ENCODE results near the gene ATF7. TPM values are rescaled to one million over a fixed set of nuclear protein-coding genes. Genes with fewer than 3 reads are reported as not detected.

ATF7 gene
- total and polyA plus RNA-seq, 2 of the 4 experiments (the other 2 are of a cell fraction): 7.0 to 16.3 TPM

DNA sequence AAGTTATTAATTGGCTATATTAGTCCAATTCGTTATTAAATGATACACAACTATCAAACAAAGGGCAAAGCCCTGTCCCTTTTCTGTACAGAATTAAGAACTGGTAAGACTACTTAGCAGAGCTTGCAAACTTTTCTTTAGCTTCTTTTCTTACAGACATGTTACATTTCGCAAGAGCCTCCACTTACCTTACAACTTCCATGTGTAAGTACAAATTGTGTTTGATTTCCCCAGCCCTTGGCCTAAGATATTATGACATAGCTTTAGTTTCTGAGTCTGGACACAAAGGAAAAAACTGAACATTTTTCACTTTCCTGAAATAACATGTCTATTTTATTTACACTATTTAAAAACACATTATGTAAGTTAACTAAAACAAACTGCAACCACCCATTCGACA is 1.7 kb downstream of the ATF7 start:
- peak overlapping the region; percentile 94 for H3K4me2 ChIP-seq (ENCODE audit: low read depth, low read length)

More for the DNA sequence above, 1.7 kb downstream of the ATF7 start:
- Histone ChIP-seq H3K36me3 (ENCODE audit: control insufficient read depth, insufficient read depth, low read length) (no peaks in the 10 kb centered on the region), H4K91ac (ENCODE audit: insufficient read depth, low read depth, low read length) (no peak overlapping the region), H2AK9ac (replicated peaks; ENCODE audit: low read depth, low read length, poor library complexity) (no peak overlapping the region), H2BK20ac (ENCODE audit: low read depth, low read length) (no peak overlapping the region), H2BK120ac (ENCODE audit: low read depth, low read length) (no peak overlapping the region), H3K4ac (ENCODE audit: low read depth, low read length) (no peak overlapping the region), H3K27me3 (ENCODE audit: control insufficient read depth, insufficient read depth, low read length) (no peaks in the 10 kb centered on the region), H2AFZ (replicated peaks; ENCODE audit: low read length, poor library complexity) (no peak overlapping the region), H2BK5ac (ENCODE audit: low read depth, low read length, poor library complexity, severe bottlenecking) (peak overlapping the region; percentile 22), H3K4me3 (ENCODE audit: insufficient read depth, low read depth, low read length) (peak overlapping the region; percentile 61; the same call in 1 of the 2 replicates), H3K9me3 (ENCODE audit: control insufficient read depth, insufficient read depth, low read length) (no peaks in the 10 kb centered on the region), H2BK15ac (ENCODE audit: low read depth, low read length) (no peak overlapping the region), H3K23ac (ENCODE audit: low read depth, low read length) (no peak overlapping the region), H2AK5ac (ENCODE audit: low read depth, low read length) (no peak overlapping the region), H4K8ac (ENCODE audit: low read depth in 2 of 2, low read length in 2 of 2) (no peak overlapping the region), H3K9me1 (ENCODE audit: insufficient read depth, low read length) (peaks cover 3% of the 10 kb centered on the region; the same call in 1 of the 2 replicates), H3K9ac (ENCODE audit: low read depth, low read length) (no peak overlapping the region), H3K18ac (ENCODE audit: low read depth, low read length) (no peak overlapping the region), H3K79me1 (ENCODE audit: low read depth in 1 of 2, low read length in 2 of 2) (peaks cover 3 to 43% of the 10 kb centered on the region in 2 experiments), H3K56ac (ENCODE audit: extremely low read depth, insufficient read depth, low read length) (no peak overlapping the region; the same call in 1 of the 2 replicates), H3K4me1 (ENCODE audit: control insufficient read depth, insufficient read depth, low read length) (peaks cover 4% of the 10 kb centered on the region), H4K20me1 (ENCODE audit: insufficient read depth, low read length) (peaks cover 15% of the 10 kb centered on the region), H3K27ac (ENCODE audit: insufficient read depth, low read length) (no peak overlapping the region), H4K5ac (ENCODE audit: low read depth, low read length) (no peak overlapping the region), H3K14ac (replicated peaks; ENCODE audit: low read depth, low read length) (0 out of 2 replicates have a peak overlapping the region, but pooled peaks have one; percentile 11)
- ATAC-seq (ENCODE audit: low read depth) (no peak), DNase-seq (peak; percentile 54)
- CTCF ChIA-PET: interaction anchor here (0.5 to 1.0 kb wide), 3 partner anchors 9 to 81 kb away, joined by 3 read pairs; no protein-coding TSS in a partner anchor
- BruUV-seq (replicated peaks): no TSS peak
- in situ Hi-C loops (cut with MboI; ENCODE audit: low sequenced_read_pairs) (no loop called here), dilution Hi-C loops (cut with HindIII; ENCODE audit: low sequenced_read_pairs, unreplicated experiment) (no loop called here), intact Hi-C loops (cut with micrococcal nuclease) (no loop called here)
- WGBS, 2 experiments (ENCODE audit: extremely low coverage in 2 of 2, insufficient read length in 1 of 2): 0% methylated on average over 1 of the region's 3 CpGs; no CpG with 5 or more reads in 1 of the 2 experiments
- POLR2A ChIA-PET (ENCODE audit: unreplicated experiment): interaction anchor here (0.6 kb wide), 1 partner anchor 158 kb away, joined by 3 read pairs; no protein-coding TSS in a partner anchor
- TF ChIP-seq RFX5 (IDR thresholded peaks at IDR 0.05; ENCODE audit: low read depth, low read length) (no peak), CEBPB (IDR thresholded peaks at IDR 0.05; ENCODE audit: low read depth, low read length) (peak; percentile 84)

All from IMR-90 (cell line).